Loucy (cell line): ENCODE data around the gene LMO2.

Experiments used
- H2AFZ ChIP-seq: fragments of 200-600 bp; sonication (generic); 2 replicates; pipeline ENCODE4 v1.6.0; 2016; ENCODE audit warnings: antibody characterized with exemption, mild to moderate bottlenecking, low read length, moderate library complexity
- H3F3A ChIP-seq: fragments of 200-600 bp; 2 replicates; pipeline ENCODE4 v1.6.0; 2016; ENCODE audit warnings: antibody characterized with exemption, low read depth, mild to moderate bottlenecking
- H3K27me3 ChIP-seq: fragments of 200-600 bp; sonication (generic); 2 replicates; pipeline ENCODE4 v1.6.1; 2014; ENCODE audit warnings: low read length, mild to moderate bottlenecking; ENCODE audit not compliant: insufficient read depth, poor library complexity, severe bottlenecking
- H3K36me3 ChIP-seq: fragments of 200-600 bp; sonication (generic); 2 replicates; pipeline ENCODE4 v1.6.1; 2016; ENCODE audit warnings: low read length; ENCODE audit not compliant: insufficient read depth
- H3K4me1 ChIP-seq: fragments of 200-600 bp; sonication (generic); 2 replicates; pipeline ENCODE4 v1.5.1; 2014; ENCODE audit warnings: low read length, mild to moderate bottlenecking; ENCODE audit not compliant: insufficient read depth, poor library complexity, severe bottlenecking
- H3K4me2 ChIP-seq: fragments of 200-600 bp; sonication (generic); 2 replicates; pipeline ENCODE4 v1.6.0; 2014; ENCODE audit warnings: antibody characterized with exemption, low read length, low read depth, mild to moderate bottlenecking; ENCODE audit not compliant: poor library complexity, severe bottlenecking
- H3K4me3 ChIP-seq: fragments of 200-600 bp; sonication (generic); 2 replicates; pipeline ENCODE4 v1.5.1; 2014; ENCODE audit warnings: low read length, mild to moderate bottlenecking, mixed read lengths; ENCODE audit not compliant: poor library complexity, severe bottlenecking
- H3K79me2 ChIP-seq: fragments of 200-600 bp; sonication (generic); 2 replicates; pipeline ENCODE4 v1.6.1; 2014; ENCODE audit warnings: low read length; ENCODE audit not compliant: insufficient read depth
- H3K9ac ChIP-seq: fragments of 200-600 bp; sonication (generic); 2 replicates; pipeline ENCODE4 v1.6.0; 2014; ENCODE audit warnings: mild to moderate bottlenecking, low read depth, low read length, moderate library complexity; ENCODE audit not compliant: poor library complexity, severe bottlenecking
- H3K9me2 ChIP-seq: fragments of 200-600 bp; sonication (generic); replicated peaks from 2 replicates; pipeline ENCODE4 v1.6.1; 2016; ENCODE audit warnings: low read depth, low read length, mixed read lengths
- H3K9me3 ChIP-seq: fragments of 200-600 bp; sonication (generic); 2 replicates; pipeline ENCODE4 v1.6.1; 2014; ENCODE audit warnings: mild to moderate bottlenecking, antibody characterized with exemption, low read length, low read depth; ENCODE audit not compliant: insufficient read depth
- H4K20me1 ChIP-seq: fragments of 200-600 bp; sonication (generic); 2 replicates; pipeline ENCODE4 v1.6.0; 2014; ENCODE audit warnings: antibody characterized with exemption, low read length, mild to moderate bottlenecking; ENCODE audit not compliant: insufficient read depth, poor library complexity, severe bottlenecking
- CTCF ChIP-seq: fragments of 200-600 bp; sonication (generic); conservative IDR thresholded peaks from 2 replicates; pipeline ENCODE4 v1.5.1; 2014; ENCODE audit warnings: mild to moderate bottlenecking, antibody characterized with exemption, low read length
- EZH2phosphoT487 ChIP-seq: fragments of 200-600 bp; IDR thresholded peaks from 2 replicates; pipeline ENCODE4 v1.6.1; 2018; ENCODE audit warnings: antibody characterized with exemption, mild to moderate bottlenecking, moderate library complexity, borderline replicate concordance

LMO2 gene

GRCh38 chr11:33874433-33874832 lies 17.4 kb downstream of the LMO2 start:
- H3K4me1 ChIP-seq = peaks cover 37% of the 10 kb centered on the region
- TF ChIP-seq EZH2phosphoT487 (no peak), CTCF (no peak)
- H3F3A ChIP-seq = no peaks in the 10 kb centered on the region; the same call in 1 of the 2 replicates
- H3K9ac ChIP-seq = no peak overlapping the region
- no peaks in the 10 kb centered on the region for H3K36me3 ChIP-seq
- H3K9me2 ChIP-seq = no peaks in the 10 kb centered on the region
- H2AFZ ChIP-seq = peak overlapping the region; percentile 56
- no peaks in the 10 kb centered on the region for H4K20me1 ChIP-seq
- H3K4me2 ChIP-seq = no peak overlapping the region
- no peak overlapping the region for H3K4me3 ChIP-seq
- no peaks in the 10 kb centered on the region for H3K27me3 ChIP-seq
- peaks cover 13% of the 10 kb centered on the region; the same call in 1 of the 2 replicates for H3K79me2 ChIP-seq
- H3K9me3 ChIP-seq = no peaks in the 10 kb centered on the region

GRCh38 chr11:33869481-33870422 lies 22.1 kb downstream of the LMO2 start:
- Histone ChIP-seq H3K27me3 (no peaks in the 10 kb centered on the region), H3K4me2 (peak overlapping the region; percentile 68), H3K4me1 (peaks cover 50% of the 10 kb centered on the region), H3K36me3 (no peaks in the 10 kb centered on the region), H4K20me1 (peaks cover 3% of the 10 kb centered on the region), H3K9me2 (no peaks in the 10 kb centered on the region), H3K79me2 (peaks cover 58% of the 10 kb centered on the region; the same call in 1 of the 2 replicates), H3K4me3 (peak overlapping the region; percentile 75), H2AFZ (peak overlapping the region; percentile 76), H3K9ac (peak overlapping the region; percentile 68), H3F3A (no peaks in the 10 kb centered on the region; the same call in 1 of the 2 replicates), H3K9me3 (no peaks in the 10 kb centered on the region)
- TF ChIP-seq CTCF = no peak
- no peak for TF ChIP-seq EZH2phosphoT487

GRCh38 chr11:33868647-33869461 lies 23.0 kb downstream of the LMO2 start:
- Histone ChIP-seq H3K4me2 (peak overlapping the region; percentile 93), H3K9me3 (no peaks in the 10 kb centered on the region), H3K27me3 (no peaks in the 10 kb centered on the region), H3K4me1 (peaks cover 45% of the 10 kb centered on the region), H3F3A (no peaks in the 10 kb centered on the region; the same call in 1 of the 2 replicates), H2AFZ (peak overlapping the region; percentile 82), H3K4me3 (peak overlapping the region; percentile 75), H3K79me2 (peaks cover 66% of the 10 kb centered on the region; the same call in 1 of the 2 replicates), H3K36me3 (no peaks in the 10 kb centered on the region), H3K9me2 (no peaks in the 10 kb centered on the region), H3K9ac (peak overlapping the region; percentile 72), H4K20me1 (peaks cover 3% of the 10 kb centered on the region)
- no peak for TF ChIP-seq EZH2phosphoT487
- no peak for TF ChIP-seq CTCF
